ENCODE results near the gene LTBP3.
A peak's percentile ranks its signal among the peaks of the same experiment; 100 is the strongest.

The LTBP3 gene

GRCh38 chr11:65492637-65493366, 65.4 kb downstream of the LTBP3 start:
- peak; percentile 66 to 76 for DNase-seq

- DNase-seq = no peak
Measured at GRCh38 chr11:65492387-65492636, 65.8 kb downstream of the LTBP3 start.

- peak; percentile 84 to 85 for DNase-seq
Measured at GRCh38 chr11:65491614-65492386, 66.4 kb downstream of the LTBP3 start.

GRCh38 chr11:65491163-65491465, 67.0 kb downstream of the LTBP3 start:
- no peak for DNase-seq

GRCh38 chr11:65489706-65490320, 68.3 kb downstream of the LTBP3 start:
- peak in 1 of 2 experiments; percentile 47 for DNase-seq

GRCh38 chr11:65489035-65489705, 69.0 kb downstream of the LTBP3 start:
- DNase-seq = no peak

All from SHP77 (cell line).